CD4-positive, alpha-beta T cell treated with Interleukin-6 at 100 ng/mL for 8 hours (primary cell): ENCODE results near the gene SOX6.

ENCODE experiments used
- DNase-seq: peaks from one replicate; pipeline ENCODE4 v3.0.0-alpha.2; 2020; ENCODE audit warnings: mixed read lengths, low spot score

Gene SOX6

GRCh38 chr11:15958910-15959309 is 397.4 kb downstream of the SOX6 start:
- DNase-seq, result no peak

- DNase-seq, result no peak
Observed at GRCh38 chr11:15957234-15957633, 399.1 kb downstream of the SOX6 start.

- DNase-seq, result no peak
Observed at GRCh38 chr11:15956302-15956701, 400.0 kb downstream of the SOX6 start.

- DNase-seq, result no peak
Observed at GRCh38 chr11:15955595-15955994, 400.8 kb downstream of the SOX6 start.

GRCh38 chr11:15947681-15948648 is 408.4 kb downstream of the SOX6 start:
- DNase-seq, result no peak

- DNase-seq, result no peak
Observed at GRCh38 chr11:15945726-15946125, 410.6 kb downstream of the SOX6 start.

GRCh38 chr11:15944460-15944859 is 411.9 kb downstream of the SOX6 start:
- no peak for DNase-seq

- DNase-seq, result no peak
Observed at GRCh38 chr11:15943418-15944197, 412.7 kb downstream of the SOX6 start.

GRCh38 chr11:15942936-15943335 is 413.4 kb downstream of the SOX6 start:
- no peak for DNase-seq

GRCh38 chr11:15942126-15942525 is 414.2 kb downstream of the SOX6 start:
- no peak for DNase-seq

GRCh38 chr11:15941206-15941770 is 415.1 kb downstream of the SOX6 start:
- DNase-seq, result no peak

- DNase-seq, result no peak
Observed at GRCh38 chr11:15940462-15941205, 415.7 kb downstream of the SOX6 start.

- DNase-seq, result no peak
Observed at GRCh38 chr11:15938983-15939382, 417.4 kb downstream of the SOX6 start.

GRCh38 chr11:15938121-15938611 is 418.2 kb downstream of the SOX6 start:
- DNase-seq, result no peak

GRCh38 chr11:15937601-15938120 is 418.7 kb downstream of the SOX6 start:
- no peak for DNase-seq

- no peak for DNase-seq
Observed at GRCh38 chr11:15936011-15936410, 420.3 kb downstream of the SOX6 start.

- DNase-seq, result no peak
Observed at GRCh38 chr11:15935373-15935772, 421.0 kb downstream of the SOX6 start.

- no peak for DNase-seq
Observed at GRCh38 chr11:15933886-15934625, 422.3 kb downstream of the SOX6 start.

- no peak for DNase-seq
Observed at GRCh38 chr11:15932417-15932816, 423.9 kb downstream of the SOX6 start.

- no peak for DNase-seq
Observed at GRCh38 chr11:15931497-15931896, 424.8 kb downstream of the SOX6 start.
